Ovary (tissue), 3 donors: Measurements from ENCODE around the gene NUP35.

Source experiments
- CTCF ChIP-seq, 3 donors: fragments of 450-650 bp in 2 of 3; fragments of 200-600 bp in 1 of 3; IDR thresholded peaks; one replicate each; pipeline versions ENCODE4 v1.5.1 to v1.8.0; 2016 to 2022; ENCODE audit warnings: antibody characterized with exemption in 3 of 3, mild to moderate bottlenecking in 1 of 3
- EP300 ChIP-seq: sonication (generic); formaldehyde crosslinking; IDR thresholded peaks from one replicate; pipeline ENCODE4 v1.6.1; 2017; ENCODE audit warnings: antibody characterized with exemption
- POLR2A ChIP-seq: fragments of 450-650 bp; IDR thresholded peaks from one replicate; pipeline ENCODE4 v1.6.1; 2017; ENCODE audit warnings: antibody characterized with exemption, mild to moderate bottlenecking, moderate library complexity
- donor health status: DM: no; HTN: no; CAD: no.

- TF ChIP-seq CTCF (IDR thresholded peaks at IDR 0.05) (no peak), EP300 (no peak), POLR2A (no peak)
Observed at GRCh38 chr2:183148955-183149354, 24.7 kb downstream of the NUP35 start.
